GM12878 (cell line): ENCODE results near the gene CCDC71.

ENCODE experiments used
- CHD1 ChIP-seq: IDR thresholded peaks from 2 replicates; pipeline ENCODE4 v1.6.1; 2012; ENCODE audit warnings: low read depth, low read length, improper control_type of control experiment
- CTCF ChIP-seq, 3 experiments: IDR thresholded peaks in 2 of 3; conservative IDR thresholded peaks in 1 of 3; 2 replicates each; pipeline ENCODE4 v1.5.1; 2011; ENCODE audit warnings: low read depth in 3 of 3, low read length in 3 of 3, mild to moderate bottlenecking in 3 of 3, control low read depth in 2 of 3, moderate library complexity in 2 of 3, inconsistent platforms in 1 of 3, mixed read lengths in 1 of 3; ENCODE audit not compliant: control insufficient read depth in 2 of 3, insufficient read depth in 1 of 3; ENCODE audit errors: extremely low read depth in 1 of 3

- no peak for TF ChIP-seq CTCF (IDR thresholded peaks at IDR 0.05 in 2 of 3, conservative IDR thresholded peaks at IDR 0.05 in 1 of 3; ENCODE audit: control insufficient read depth in 2 of 3, extremely low read depth in 1 of 3, insufficient read depth in 1 of 3, low read depth in 3 of 3, low read length in 3 of 3)
- no peak for TF ChIP-seq CHD1
Measured at GRCh38 chr3:49153349-49153912, 12.7 kb downstream of the CCDC71 start.
